ENCODE measurements around the gene CLEC11A.

DNA sequence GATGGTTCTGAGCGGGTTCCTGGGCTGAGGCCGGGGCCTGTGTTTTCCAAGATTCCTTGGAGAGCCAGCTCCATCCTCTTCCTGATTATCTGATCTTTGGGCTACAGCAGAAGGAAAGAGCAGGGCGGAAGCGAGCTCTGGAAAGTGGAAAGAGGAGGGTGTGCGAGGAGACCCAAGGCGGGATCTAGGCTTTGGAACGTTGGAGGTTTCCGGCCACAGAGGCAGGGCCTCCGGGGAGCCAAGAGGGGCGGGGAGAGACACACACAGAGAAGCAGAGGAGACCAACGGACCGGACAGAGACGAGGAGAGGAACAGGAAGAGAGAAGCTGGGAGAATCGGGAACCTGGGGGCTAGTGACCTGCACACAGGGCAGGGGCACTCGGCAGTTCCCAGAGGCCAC is at the start of gene CLEC11A:
- TF ChIP-seq CTCF (IDR thresholded peaks at IDR 0.05; ENCODE audit: control extremely low read depth in 1 of 3, insufficient read depth in 1 of 3, low read depth in 1 of 3, low read length in 3 of 3) (no peak), SRF (IDR thresholded peaks at IDR 0.05; ENCODE audit: low read depth, low read length) (no peak), SP1 (IDR thresholded peaks at IDR 0.05; ENCODE audit: low read depth, low read length) (no peak)
